HepG2 (cell line): ENCODE data around the gene PDGFRA. TPM values are rescaled to one million over a fixed set of nuclear protein-coding genes. Genes with fewer than 3 reads are reported as not detected.

ENCODE experiments used
- ATAC-seq: fragments of 200-7000 bp; cut with Tn5 transposase; 3 replicates; pipeline ENCODE4 v1.9.1; 2020; ENCODE audit warnings: mild to moderate bottlenecking, moderate library complexity
- BruUV-seq: library from RNA; stranded (reverse); fragments of 400-500 nt; replicated peaks from 2 replicates; lab custom pipeline; 2021; lab: Mats Ljungman, UMichigan
- CTCF ChIA-PET: fragments of 300-600 bp; formaldehyde crosslinking; extraction: SDS; loops from one replicate; lab custom pipeline; 2021; ENCODE audit warnings: low total read pairs, inconsistent platforms, low intra/inter-chr PET ratio; lab: Yijun Ruan, JAX
- POLR2A ChIA-PET: fragments of 350-600 bp; sonication (Branson Sonifier 250); formaldehyde crosslinking; loops from one replicate; lab custom pipeline; 2020; ENCODE audit warnings: antibody characterized with exemption, inconsistent platforms; lab: Yijun Ruan, JAX
- DNase-seq: peaks from one replicate; pipeline ENCODE4 v3.0.0-alpha.2; 2015; ENCODE audit warnings: low spot score
- FAIRE-seq: peaks from 3 replicates; lab custom pipeline; 2011; peaks lifted over from hg19 to GRCh38; lab: Jason Lieb, UNC
- H2AFZ ChIP-seq: one replicate; pipeline ENCODE4 v1.6.1; 2011; ENCODE audit warnings: low read length, inconsistent platforms
- H3K27ac ChIP-seq: fragments of 300-600 bp; 3 replicates; pipeline ENCODE4 v1.8.0; 2011; ENCODE audit warnings: mixed run types, mild to moderate bottlenecking, mixed read lengths, low read length, inconsistent platforms; ENCODE audit not compliant: insufficient read depth; ENCODE audit errors: extremely low read length
- H3K27me3 ChIP-seq, 2 experiments: fragments of 200-600 bp in 1 of 2; 2 replicates in 1 of 2; 3 replicates in 1 of 2; pipeline versions ENCODE4 v1.6.0 to v1.8.0; 2011; ENCODE audit warnings: low read length in 2 of 2, mild to moderate bottlenecking in 2 of 2, moderate library complexity in 2 of 2, inconsistent platforms in 1 of 2; ENCODE audit not compliant: insufficient read depth in 2 of 2, control insufficient read depth in 1 of 2
- H3K36me3 ChIP-seq, 2 experiments: fragments of 200-600 bp in 1 of 2; replicated peaks in 1 of 2; 2 replicates in 1 of 2; 3 replicates in 1 of 2; pipeline versions ENCODE4 v1.5.1 to v1.8.0; 2011; ENCODE audit warnings: low read length in 2 of 2, inconsistent platforms in 1 of 2; ENCODE audit not compliant: insufficient read depth in 2 of 2, control insufficient read depth in 1 of 2
- H3K4me1 ChIP-seq: 2 replicates; pipeline ENCODE4 v1.5.1; 2012; ENCODE audit warnings: low read length, inconsistent platforms; ENCODE audit not compliant: insufficient read depth
- H3K4me2 ChIP-seq: 2 replicates; pipeline ENCODE4 v1.6.0; 2011; ENCODE audit warnings: low read depth, low read length, inconsistent platforms
- H3K4me3 ChIP-seq, 3 experiments: fragments of 200-600 bp in 1 of 3; sonication (generic), shearing (Covaris generic) in 1 of 3; replicated peaks in 1 of 3; 2 replicates each; pipeline ENCODE4 v1.5.1; 2011 to 2016; ENCODE audit warnings: low read length in 3 of 3, inconsistent platforms in 2 of 3, low read depth in 2 of 3, mild to moderate bottlenecking in 2 of 3, control low read depth in 1 of 3, mixed read lengths in 1 of 3; ENCODE audit not compliant: insufficient read depth in 1 of 3
- H3K79me2 ChIP-seq: one replicate; pipeline ENCODE4 v1.6.1; 2011; ENCODE audit warnings: low read length, inconsistent platforms; ENCODE audit not compliant: insufficient read depth
- H3K9ac ChIP-seq: 2 replicates; pipeline ENCODE4 v1.6.0; 2011; ENCODE audit warnings: mild to moderate bottlenecking, low read depth, low read length, inconsistent platforms; ENCODE audit not compliant: insufficient read depth
- H3K9me3 ChIP-seq: 2 replicates; pipeline ENCODE4 v1.5.1; 2012; ENCODE audit warnings: mild to moderate bottlenecking, low read length
- H4K20me1 ChIP-seq: 2 replicates; pipeline ENCODE4 v1.6.0; 2011; ENCODE audit warnings: inconsistent platforms, mild to moderate bottlenecking, low read length, moderate library complexity; ENCODE audit not compliant: insufficient read depth
- ELK4 ChIP-seq: sonication (generic); formaldehyde crosslinking; IDR thresholded peaks from 2 replicates; pipeline ENCODE4 v1.9.0; 2021; ENCODE audit warnings: missing genetic modification reagents, borderline replicate concordance
- GTF2F1 ChIP-seq: fragments of 150-350 bp; IDR thresholded peaks from 2 replicates; pipeline ENCODE4 v1.6.1; 2014; ENCODE audit warnings: low read length
- HCFC1 ChIP-seq: fragments of 150-350 bp; IDR thresholded peaks from 2 replicates; pipeline ENCODE4 v1.6.1; 2014; ENCODE audit warnings: low read depth, low read length
- MAZ ChIP-seq, 2 experiments: sonication (generic) in 1 of 2; formaldehyde crosslinking in 1 of 2; IDR thresholded peaks; 2 replicates each; pipeline versions ENCODE4 v1.5.0 to v1.6.1; 2012 to 2020; ENCODE audit warnings: low read depth in 2 of 2, mild to moderate bottlenecking in 2 of 2, borderline replicate concordance in 1 of 2, improper control_type of control experiment in 1 of 2, low read length in 1 of 2, missing genetic modification reagents in 1 of 2, moderate library complexity in 1 of 2
- MTF2 ChIP-seq: sonication (generic); formaldehyde crosslinking; IDR thresholded peaks from 2 replicates; pipeline ENCODE4 v1.5.0; 2020; ENCODE audit warnings: missing genetic modification reagents, borderline replicate concordance
- SKI ChIP-seq: fragments of 450-650 bp; IDR thresholded peaks from one replicate; pipeline ENCODE4 v1.6.1; 2018; ENCODE audit warnings: mild to moderate bottlenecking; ENCODE audit not compliant: partially characterized antibody
- SMC3 ChIP-seq: IDR thresholded peaks from 2 replicates; pipeline ENCODE4 v1.6.1; 2011; ENCODE audit warnings: low read length, improper control_type of control experiment
- TFDP2 ChIP-seq: sonication (generic); formaldehyde crosslinking; IDR thresholded peaks from 2 replicates; pipeline ENCODE4 v1.4.0; 2020; ENCODE audit warnings: missing genetic modification reagents
- TMF1 ChIP-seq: sonication (generic); formaldehyde crosslinking; IDR thresholded peaks from 2 replicates; pipeline ENCODE4 v1.8.1; 2022; ENCODE audit warnings: low read depth, missing genetic modification reagents
- ZBTB38 ChIP-seq: sonication (generic); formaldehyde crosslinking; IDR thresholded peaks from 2 replicates; pipeline ENCODE4 v1.5.1; 2020; ENCODE audit warnings: mild to moderate bottlenecking, missing genetic modification reagents
- ZNF138 ChIP-seq: sonication (generic); formaldehyde crosslinking; IDR thresholded peaks from 2 replicates; pipeline ENCODE4 v1.5.0; 2020; ENCODE audit warnings: mild to moderate bottlenecking, low read depth, missing genetic modification reagents
- ZNF598 ChIP-seq: sonication (generic); formaldehyde crosslinking; IDR thresholded peaks from 2 replicates; pipeline ENCODE4 v1.5.1; 2020; ENCODE audit warnings: mild to moderate bottlenecking, missing genetic modification reagents, borderline replicate concordance
- ZNF747 ChIP-seq: sonication (generic); formaldehyde crosslinking; IDR thresholded peaks from 2 replicates; pipeline ENCODE4 v1.8.1; 2023; ENCODE audit warnings: missing genetic modification reagents, mild to moderate bottlenecking, borderline replicate concordance
- ZNF777 ChIP-seq: sonication (generic); formaldehyde crosslinking; IDR thresholded peaks from 2 replicates; pipeline ENCODE4 v1.4.0; 2020; ENCODE audit warnings: missing genetic modification reagents
- WGBS: methylation state at CpG from one replicate; pipeline ENCODE4 v1.1.6; 2017; ENCODE audit warnings: low lambda C conversion rate; 5-methylcytosine and 5-hydroxymethylcytosine counted together
- in situ Hi-C: cut with HindIII; loops from 2 replicates; pipeline ENCODE4 v1.10.0; 2017; ENCODE audit warnings: low pct_unique_long_range_greater_than_20kb; ENCODE audit not compliant: extremely low pct_ligation_motif_present
- intact Hi-C: fragments of 100-400 bp; cut with micrococcal nuclease; formaldehyde crosslinking; loops from one replicate; pipeline ENCODE4 v1.10.0; 2022; ENCODE audit not compliant: unreplicated experiment
- polyA plus RNA-seq, 8 experiments: library from polyadenylated mRNA; depleted of rRNA in 3 of 8; stranded (reverse) in 7 of 8; unstranded in 1 of 8; fragments of >200 nt; fragmentation: Illumina TruSeq in 4 of 8; extraction: Trizol in 4 of 8; gene quantifications; 2 replicates each; pipeline versions ENCODE4 v1.2.1 to v1.2.3, GENCODE V29; 2011 to 2016; ENCODE audit warnings: low read depth in 4 of 8, missing spikeins in 1 of 8, mixed read lengths in 1 of 8; ENCODE audit not compliant: insufficient read depth in 1 of 8
- total RNA-seq, 5 experiments: library from RNA; depleted of rRNA; stranded (reverse); fragments of >200 nt; fragmentation: Illumina TruSeq; extraction: Trizol; gene quantifications; 2 replicates each; pipeline ENCODE4 v1.2.3, GENCODE V29; 2016; ENCODE audit warnings: low read depth in 1 of 5

PDGFRA gene
- total and polyA plus RNA-seq, 2 of the 13 experiments (the other 11 are each of a cell fraction or from before 2014, with no cell fraction given), result 0.04 TPM; not detected in 1

GRCh38 chr4:54209617-54210016, 19.5 kb upstream of the PDGFRA start:
- DNase-seq (no peak), FAIRE-seq (no peak), ATAC-seq (no peak)
- Histone ChIP-seq H3K4me1 (no peaks in the 10 kb centered on the region), H2AFZ (no peak overlapping the region), H3K9me3 (no peaks in the 10 kb centered on the region), H3K36me3 (no peaks in the 10 kb centered on the region), H3K27ac (no peak overlapping the region), H3K79me2 (no peaks in the 10 kb centered on the region), H3K9ac (no peak overlapping the region), H3K27me3 (no peaks in the 10 kb centered on the region; a peak in 1 of 5 replicates), H3K4me3 (no peak overlapping the region), H4K20me1 (no peaks in the 10 kb centered on the region), H3K4me2 (no peak overlapping the region)
- in situ Hi-C loops, result no loop called here
- WGBS, result 17% methylated on average over 2 of the region's 2 CpGs
- intact Hi-C loops, result no loop called here
- no TSS peak for BruUV-seq
- CTCF ChIA-PET, result no interaction called here
- TF ChIP-seq SMC3 (no peak), ZBTB38 (CRISPR knock-in tag) (no peak), ZNF598 (CRISPR knock-in tag) (no peak)
- POLR2A ChIA-PET, result no interaction called here

GRCh38 chr4:54213001-54213400, 16.1 kb upstream of the PDGFRA start:
- FAIRE-seq, result no peak
- H3K27me3 ChIP-seq, result no peaks in the 10 kb centered on the region; a peak in 1 of 5 replicates
- 4% methylated on average over 3 of the region's 3 CpGs for WGBS
- CTCF ChIA-PET, result interaction anchor here (0.6 kb wide), 1 partner anchor 555 kb away, joined by 3 read pairs; no protein-coding TSS in a partner anchor
- H3K36me3 ChIP-seq, result no peaks in the 10 kb centered on the region
- H3K79me2 ChIP-seq, result no peaks in the 10 kb centered on the region
- no peak overlapping the region for H3K4me3 ChIP-seq
- TF ChIP-seq MAZ (IDR thresholded peaks at IDR 0.05; ENCODE audit: borderline replicate concordance, low read depth, low read length) (no peak), MAZ (CRISPR knock-in tag; IDR thresholded peaks at IDR 0.05; ENCODE audit: low read depth) (no peak), SKI (no peak), HCFC1 (no peak), ZNF138 (no peak), ZNF747 (CRISPR knock-in tag) (no peak), ZNF777 (CRISPR knock-in tag) (no peak), ELK4 (CRISPR knock-in tag) (no peak), MTF2 (CRISPR knock-in tag) (no peak), TFDP2 (no peak), TMF1 (CRISPR knock-in tag) (no peak), GTF2F1 (no peak)
- TF ChIP-seq, all 625 proteins: peak for 0
- no peaks in the 10 kb centered on the region for H4K20me1 ChIP-seq
- BruUV-seq, result no TSS peak
- POLR2A ChIA-PET, result interaction anchor here (0.5 kb wide), 1 partner anchor 1143 kb away, joined by 3 read pairs; no protein-coding TSS in a partner anchor
- H3K27ac ChIP-seq, result no peak overlapping the region
- no peaks in the 10 kb centered on the region for H3K4me1 ChIP-seq
- H2AFZ ChIP-seq, result no peak overlapping the region
- DNase-seq, result no peak
- no peak overlapping the region for H3K9ac ChIP-seq
- no peak for ATAC-seq
- in situ Hi-C loops (no loop called here), intact Hi-C loops (no loop called here)
- H3K9me3 ChIP-seq, result no peaks in the 10 kb centered on the region
- H3K4me2 ChIP-seq, result no peak overlapping the region
